Measurements from ENCODE around the gene CSKMT. TPM values are rescaled to one million over a fixed set of nuclear protein-coding genes. Genes with fewer than 3 reads are reported as not detected.
A peak's percentile ranks its signal among the peaks of the same experiment; 100 is the strongest.
"Not testable (repeated sequence)": the region's sequence is repeated elsewhere in the genome, so short reads cannot be mapped to it uniquely, and the experiment has no call there.

Gene CSKMT
- total RNA-seq, 6 experiments from 2014 or later = 0.74 to 4.1 (median 2.6) TPM

- Histone ChIP-seq H3K27ac (no peak overlapping the region), H3K27me3 (no peaks in the 10 kb centered on the region), H3K4me1 (peaks cover 0 to 6% (median 0%) of the 10 kb centered on the region in 4 donors), H3K36me3 (peaks cover 0 to 29% (median 5%) of the 10 kb centered on the region in 4 donors), H3K4me3 (no peak overlapping the region), H3K9me3 (no peaks in the 10 kb centered on the region)
- DNase-seq (no peak), ATAC-seq (peak in 1 of 4 donors; percentile 45)
- TF ChIP-seq CTCF (IDR thresholded peaks at IDR 0.05) (no peak), POLR2A (IDR thresholded peaks at IDR 0.05) (no peak)
- WGBS (ENCODE audit: insufficient coverage, low coverage, low lambda C conversion rate, missing lambda C conversion rate) = 31% methylated on average over 1 of the region's 1 CpG
- intact Hi-C loops (cut with DNase I) = no loop called here
Measured at GRCh38 chr11:62688491-62688890, 23.4 kb downstream of the CSKMT start.

GRCh38 chr11:62689421-62690183 is 24.5 kb downstream of the CSKMT start, which contains the start of gene LRRN4CL:
Gene LRRN4CL, minus strand, starts transcription at chr11:62689530. Its CDS starts 1,022 bp downstream, at chr11:62688508.
- Histone ChIP-seq H3K36me3 (peaks cover 0 to 30% (median 5%) of the 10 kb centered on the region in 4 donors), H3K9me3 (no peaks in the 10 kb centered on the region), H3K4me1 (peaks cover 0 to 6% (median 0%) of the 10 kb centered on the region in 4 donors), H3K4me3 (no peak within 1 kb of the TSS), H3K27ac (no peak within 1 kb of the TSS), H3K27me3 (no peaks in the 10 kb centered on the region)
- ATAC-seq (no peak), DNase-seq (no peak)
- no peak for TF ChIP-seq CTCF (IDR thresholded peaks at IDR 0.05)
- no peak for TF ChIP-seq POLR2A (IDR thresholded peaks at IDR 0.05)
- intact Hi-C loops (cut with DNase I) = no loop called here
- WGBS (ENCODE audit: insufficient coverage, low coverage, low lambda C conversion rate, missing lambda C conversion rate) = 45% methylated on average over 9 of the region's 11 CpGs

GRCh38 chr11:62693624-62694023 is 28.5 kb downstream of the CSKMT start:
- H3K9me3 ChIP-seq; DNase-seq; intact Hi-C loops (cut with DNase I); H3K4me3 ChIP-seq; ATAC-seq; H3K27ac ChIP-seq; H3K27me3 ChIP-seq; H3K4me1 ChIP-seq: not testable (repeated sequence)
- no CpG with 5 or more reads among the region's 4 CpGs for WGBS (ENCODE audit: insufficient coverage, low coverage, low lambda C conversion rate, missing lambda C conversion rate)
- H3K36me3 ChIP-seq = peaks cover 0 to 30% (median 5%) of the 10 kb centered on the region in 4 donors

- WGBS (ENCODE audit: insufficient coverage, low coverage, low lambda C conversion rate, missing lambda C conversion rate) = 50% methylated on average over 13 of the region's 14 CpGs
- H3K27ac ChIP-seq = no peak overlapping the region
- DNase-seq = peak; percentile 76 to 80 (median 77)
- ATAC-seq = peak; percentile 93 to 95 (median 94)
- H3K36me3 ChIP-seq = peaks cover 0 to 30% (median 5%) of the 10 kb centered on the region in 4 donors
- intact Hi-C loops (cut with DNase I) = no loop called here
- no peaks in the 10 kb centered on the region for H3K9me3 ChIP-seq
- H3K27me3 ChIP-seq = no peaks in the 10 kb centered on the region
- H3K4me1 ChIP-seq = peaks cover 0 to 4% (median 0%) of the 10 kb centered on the region in 4 donors
- TF ChIP-seq CTCF (IDR thresholded peaks at IDR 0.05) (peak; percentile 63 to 86 (median 86)), POLR2A (IDR thresholded peaks at IDR 0.05) (no peak)
- H3K4me3 ChIP-seq = no peak overlapping the region
Measured at GRCh38 chr11:62694455-62695167, 29.5 kb downstream of the CSKMT start.

GRCh38 chr11:62702246-62702645 is 37.1 kb downstream of the CSKMT start:
- 82% methylated on average over 8 of the region's 11 CpGs for WGBS (ENCODE audit: insufficient coverage, low coverage, low lambda C conversion rate, missing lambda C conversion rate)
- no peak for ATAC-seq
- intact Hi-C loops (cut with DNase I) = no loop called here

GRCh38 chr11:62703921-62704320 is 38.8 kb downstream of the CSKMT start:
- H3K9me3 ChIP-seq; DNase-seq; intact Hi-C loops (cut with DNase I); ATAC-seq; H3K4me3 ChIP-seq; H3K27ac ChIP-seq; H3K27me3 ChIP-seq: not testable (repeated sequence)
- 63% methylated on average over 3 of the region's 4 CpGs for WGBS (ENCODE audit: insufficient coverage, low coverage, low lambda C conversion rate, missing lambda C conversion rate)
- peaks cover 0 to 20% (median 10%) of the 10 kb centered on the region in 4 donors for H3K4me1 ChIP-seq
- peaks cover 0 to 11% (median 0%) of the 10 kb centered on the region in 4 donors for H3K36me3 ChIP-seq

More at GRCh38 chr11:62702246-62702645, 37.1 kb downstream of the CSKMT start:
- TF ChIP-seq POLR2A (IDR thresholded peaks at IDR 0.05) = no peak
- no peak for TF ChIP-seq CTCF (IDR thresholded peaks at IDR 0.05)
- no peak overlapping the region for H3K4me3 ChIP-seq
- no peak for DNase-seq
- peaks cover 0 to 16% (median 7%) of the 10 kb centered on the region in 4 donors for H3K4me1 ChIP-seq
- no peaks in the 10 kb centered on the region for H3K9me3 ChIP-seq
- H3K27me3 ChIP-seq = no peaks in the 10 kb centered on the region
- H3K27ac ChIP-seq = no peak overlapping the region
- H3K36me3 ChIP-seq = peaks cover 0 to 11% (median 0%) of the 10 kb centered on the region in 4 donors

Data from right lobe of liver (tissue), 6 donors.